Caco-2 (cell line): ENCODE data around the gene BOLL. TPM values are rescaled to one million over a fixed set of nuclear protein-coding genes. Genes with fewer than 3 reads are reported as not detected.
A peak's percentile ranks its signal among the peaks of the same experiment; 100 is the strongest.

Experiments used
- BruUV-seq: library from RNA; stranded (reverse); fragments of 400-500 nt; replicated peaks from 2 replicates; lab custom pipeline; 2021; lab: Mats Ljungman, UMichigan
- CTCF ChIA-PET: fragments of 300-600 bp; sonication (Branson Sonifier 250); formaldehyde crosslinking; loops from one replicate; lab custom pipeline; 2022; ENCODE audit warnings: antibody characterized with exemption; lab: Charles Lee
- POLR2A ChIA-PET: fragments of 300-600 bp; sonication (Branson Sonifier 250); formaldehyde crosslinking; loops from one replicate; lab custom pipeline; 2022; ENCODE audit warnings: antibody characterized with exemption; lab: Charles Lee
- DNase-seq, 2 experiments: peaks; one replicate each; pipeline versions ENCODE4 v3.0.0 to v3.0.0-alpha.2; 2020 to 2022
- H3K27me3 ChIP-seq: replicated peaks from 2 replicates; pipeline ENCODE4 v1.6.0; 2011; ENCODE audit warnings: low read length; ENCODE audit not compliant: control insufficient read depth, insufficient read depth
- H3K36me3 ChIP-seq: 2 replicates; pipeline ENCODE4 v1.5.1; 2011; ENCODE audit warnings: low read length; ENCODE audit not compliant: control insufficient read depth, insufficient read depth
- H3K4me1 ChIP-seq: fragments of 250-450 bp; sonication (Bioruptor Pico); 2 replicates; pipeline ENCODE4 v1.5.1; 2020; ENCODE audit warnings: mild to moderate bottlenecking
- H3K4me3 ChIP-seq: 2 replicates; pipeline ENCODE4 v1.5.1; 2011; ENCODE audit warnings: low read depth, mild to moderate bottlenecking, control low read depth, low read length
- H3K9me3 ChIP-seq: fragments of 250-450 bp; sonication (Bioruptor Pico); 2 replicates; pipeline ENCODE4 v1.5.1; 2020; ENCODE audit warnings: mild to moderate bottlenecking, moderate library complexity
- H3K27ac Mint-ChIP-seq: one replicate; pipeline ENCODE4 v1.8.0; 2022; ENCODE audit warnings: mixed read lengths; ENCODE audit not compliant: unreplicated experiment
- H3K27me3 Mint-ChIP-seq: one replicate; pipeline ENCODE4 v1.8.0; 2022; ENCODE audit warnings: mixed read lengths; ENCODE audit not compliant: insufficient read depth, unreplicated experiment
- H3K36me3 Mint-ChIP-seq: one replicate; pipeline ENCODE4 v1.8.0; 2022; ENCODE audit warnings: mild to moderate bottlenecking, mixed read lengths; ENCODE audit not compliant: insufficient read depth, unreplicated experiment
- H3K4me1 Mint-ChIP-seq: one replicate; pipeline ENCODE4 v1.8.0; 2022; ENCODE audit warnings: low read depth, mixed read lengths; ENCODE audit not compliant: unreplicated experiment
- H3K4me3 Mint-ChIP-seq: one replicate; pipeline ENCODE4 v1.8.0; 2022; ENCODE audit warnings: mild to moderate bottlenecking, moderate library complexity, mixed read lengths; ENCODE audit not compliant: unreplicated experiment
- H3K9me3 Mint-ChIP-seq: one replicate; pipeline ENCODE4 v1.8.0; 2022; ENCODE audit warnings: mixed read lengths; ENCODE audit not compliant: unreplicated experiment
- intact Hi-C: fragments of 100-400 bp; cut with micrococcal nuclease; formaldehyde crosslinking; loops from one replicate; pipeline ENCODE4 v1.10.0; 2022; ENCODE audit not compliant: unreplicated experiment
- total RNA-seq: library from RNA; stranded (reverse); gene quantifications from 2 replicates; pipeline ENCODE4 v1.2.3, GENCODE V29; 2022
- TF ChIP-seq, protein P1 (sequence below), 2 experiments: fragments of 200-600 bp in 1 of 2; IDR thresholded peaks; 1 replicate in 1 of 2; 2 replicates in 1 of 2; pipeline versions ENCODE4 v1.5.1 to v1.8.0; 2011 to 2022; ENCODE audit warnings: antibody characterized with exemption in 1 of 2, control low read depth in 1 of 2, inconsistent platforms in 1 of 2, low read depth in 1 of 2, low read length in 1 of 2, mild to moderate bottlenecking in 1 of 2, moderate library complexity in 1 of 2; ENCODE audit not compliant: insufficient read depth in 1 of 2, severe bottlenecking in 1 of 2, unreplicated experiment in 1 of 2

The BOLL gene
- total RNA-seq, 1 experiment from 2014 or later, result not detected

DNA sequence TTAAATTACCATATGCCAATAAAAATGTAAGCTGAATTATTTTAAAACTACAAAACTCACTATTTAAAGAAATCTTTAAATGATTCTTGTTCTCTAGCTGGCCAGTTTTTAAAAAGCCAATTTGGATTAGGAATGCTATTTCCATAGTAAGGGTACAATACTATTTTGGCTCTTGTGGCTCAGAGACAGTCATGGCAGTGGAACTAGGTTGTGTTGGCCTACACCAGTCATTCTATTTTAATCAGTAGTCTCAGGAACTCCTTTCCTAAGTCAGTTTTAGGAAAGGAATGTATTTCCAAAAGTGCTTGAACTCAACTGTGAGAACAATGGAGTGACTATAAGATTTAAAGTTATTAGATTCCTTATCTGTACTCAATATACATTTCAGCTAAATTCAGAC, 5.9 kb downstream of the BOLL start:
- H3K4me3 Mint-ChIP-seq, result no peak overlapping the region
- CTCF ChIA-PET, result no interaction called here

DNA sequence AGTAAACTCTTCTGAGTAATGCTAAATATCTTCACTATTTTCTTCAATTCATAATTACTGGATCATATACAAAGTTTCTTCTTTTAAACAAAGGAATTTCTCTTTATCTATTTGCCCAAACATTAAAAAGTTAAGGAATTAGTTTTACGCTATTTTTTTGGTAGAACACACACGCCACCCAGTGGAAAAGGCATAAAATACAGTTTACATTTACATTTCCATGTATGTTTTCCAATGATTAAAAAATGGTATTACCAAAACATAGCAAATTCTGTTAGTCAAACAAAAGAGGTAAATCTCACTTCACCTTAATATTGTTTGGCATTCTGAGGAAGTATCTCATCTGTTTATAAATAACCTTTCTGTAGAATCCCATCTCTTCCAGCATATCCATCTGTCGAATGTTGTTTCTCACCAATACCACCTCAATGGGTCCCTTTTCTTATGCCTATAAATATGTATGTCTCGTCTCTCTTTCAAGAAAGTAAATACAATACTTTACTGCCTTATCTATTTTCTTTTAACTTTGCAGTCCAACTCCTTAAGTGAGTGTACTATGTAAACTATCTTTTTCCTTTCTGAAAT, 7.2 kb downstream of the BOLL start:
- H3K27me3 Mint-ChIP-seq, result no peaks in the 10 kb centered on the region
- H3K9me3 ChIP-seq, result no peaks in the 10 kb centered on the region
- H3K27ac Mint-ChIP-seq, result no peak overlapping the region
- DNase-seq, result peak in 1 of 2 experiments; percentile 35
- no peaks in the 10 kb centered on the region for H3K36me3 Mint-ChIP-seq
- H3K4me1 ChIP-seq, result no peaks in the 10 kb centered on the region
- peaks cover 8% of the 10 kb centered on the region for H3K4me1 Mint-ChIP-seq
- ChIA-PET POLR2A (no interaction called here), CTCF (no interaction called here)
- intact Hi-C loops, result loop anchor here (1.0 to 10.0 kb wide), 7 partner anchors 71 to 766 kb away; partner anchors contain the start of gene HSPD1
- TF ChIP-seq, protein P1, sequence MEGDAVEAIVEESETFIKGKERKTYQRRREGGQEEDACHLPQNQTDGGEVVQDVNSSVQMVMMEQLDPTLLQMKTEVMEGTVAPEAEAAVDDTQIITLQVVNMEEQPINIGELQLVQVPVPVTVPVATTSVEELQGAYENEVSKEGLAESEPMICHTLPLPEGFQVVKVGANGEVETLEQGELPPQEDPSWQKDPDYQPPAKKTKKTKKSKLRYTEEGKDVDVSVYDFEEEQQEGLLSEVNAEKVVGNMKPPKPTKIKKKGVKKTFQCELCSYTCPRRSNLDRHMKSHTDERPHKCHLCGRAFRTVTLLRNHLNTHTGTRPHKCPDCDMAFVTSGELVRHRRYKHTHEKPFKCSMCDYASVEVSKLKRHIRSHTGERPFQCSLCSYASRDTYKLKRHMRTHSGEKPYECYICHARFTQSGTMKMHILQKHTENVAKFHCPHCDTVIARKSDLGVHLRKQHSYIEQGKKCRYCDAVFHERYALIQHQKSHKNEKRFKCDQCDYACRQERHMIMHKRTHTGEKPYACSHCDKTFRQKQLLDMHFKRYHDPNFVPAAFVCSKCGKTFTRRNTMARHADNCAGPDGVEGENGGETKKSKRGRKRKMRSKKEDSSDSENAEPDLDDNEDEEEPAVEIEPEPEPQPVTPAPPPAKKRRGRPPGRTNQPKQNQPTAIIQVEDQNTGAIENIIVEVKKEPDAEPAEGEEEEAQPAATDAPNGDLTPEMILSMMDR (IDR thresholded peaks at IDR 0.05; ENCODE audit: insufficient read depth in 1 of 2, low read depth in 1 of 2, low read length in 1 of 2, severe bottlenecking in 1 of 2, unreplicated experiment in 1 of 2), result peak; percentile 61 to 81
- H3K27me3 ChIP-seq, result no peaks in the 10 kb centered on the region
- BruUV-seq, result no TSS peak
- H3K4me3 ChIP-seq, result no peak overlapping the region
- no peaks in the 10 kb centered on the region for H3K9me3 Mint-ChIP-seq
- no peak overlapping the region for H3K4me3 Mint-ChIP-seq
- H3K36me3 ChIP-seq, result no peaks in the 10 kb centered on the region

More for the DNA sequence above, 5.9 kb downstream of the BOLL start:
- no peaks in the 10 kb centered on the region for H3K9me3 Mint-ChIP-seq
- Histone ChIP-seq H3K4me1 (no peaks in the 10 kb centered on the region), H3K9me3 (no peaks in the 10 kb centered on the region), H3K36me3 (no peaks in the 10 kb centered on the region), H3K4me3 (no peak overlapping the region), H3K27me3 (no peaks in the 10 kb centered on the region)
- H3K27ac Mint-ChIP-seq, result no peak overlapping the region
- intact Hi-C loops, result loop anchor here (2.0 to 10.0 kb wide), 5 partner anchors 184 to 767 kb away; partner anchors contain the start of gene HSPD1
- DNase-seq, result no peak
- POLR2A ChIA-PET, result no interaction called here
- H3K4me1 Mint-ChIP-seq, result peaks cover 8% of the 10 kb centered on the region
- no peaks in the 10 kb centered on the region for H3K36me3 Mint-ChIP-seq
- TF ChIP-seq, protein P1 (IDR thresholded peaks at IDR 0.05; ENCODE audit: insufficient read depth in 1 of 2, low read depth in 1 of 2, low read length in 1 of 2, severe bottlenecking in 1 of 2, unreplicated experiment in 1 of 2), result no peak
- H3K27me3 Mint-ChIP-seq, result no peaks in the 10 kb centered on the region
- no TSS peak for BruUV-seq

DNA sequence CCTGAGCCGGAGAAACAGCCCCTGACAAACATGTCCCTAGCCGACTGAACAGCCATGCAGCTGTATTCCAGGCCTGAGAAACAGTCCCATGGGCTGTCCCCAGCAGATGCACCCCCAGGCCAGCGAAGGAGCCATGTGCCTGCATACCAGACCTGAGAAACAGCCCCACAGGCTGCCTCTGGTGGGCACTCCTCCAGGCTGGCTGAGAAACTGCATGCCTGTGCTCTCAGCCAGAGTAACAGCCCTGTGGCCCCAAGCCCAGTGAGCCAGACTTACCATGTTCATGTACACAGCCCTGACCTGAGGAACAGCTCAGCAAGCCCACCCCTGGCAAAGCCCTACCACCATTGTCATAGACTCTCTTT, 24.8 kb downstream of the BOLL start:
- POLR2A ChIA-PET, result no interaction called here

More for the DNA sequence above, 24.8 kb downstream of the BOLL start:
- Histone ChIP-seq H3K27me3 (no peaks in the 10 kb centered on the region), H3K4me1 (no peaks in the 10 kb centered on the region), H3K36me3 (no peaks in the 10 kb centered on the region), H3K9me3 (no peaks in the 10 kb centered on the region; the same call in 1 of the 2 replicates), H3K4me3 (no peak overlapping the region)
- no peak overlapping the region for H3K27ac Mint-ChIP-seq
- no TSS peak for BruUV-seq
- H3K9me3 Mint-ChIP-seq, result peaks cover 12% of the 10 kb centered on the region
- CTCF ChIA-PET, result no interaction called here
- TF ChIP-seq, protein P1 (IDR thresholded peaks at IDR 0.05; ENCODE audit: insufficient read depth in 1 of 2, low read depth in 1 of 2, low read length in 1 of 2, severe bottlenecking in 1 of 2, unreplicated experiment in 1 of 2), result no peak
- no peak for DNase-seq
- H3K4me1 Mint-ChIP-seq, result no peaks in the 10 kb centered on the region
- no peaks in the 10 kb centered on the region for H3K36me3 Mint-ChIP-seq
- intact Hi-C loops, result no loop called here
- H3K4me3 Mint-ChIP-seq, result no peak overlapping the region
- H3K27me3 Mint-ChIP-seq, result peaks cover 9% of the 10 kb centered on the region
